HG03139 (cell line): ENCODE results near the gene SAMD7.

Source experiments
- ATAC-seq: cut with Tn5 transposase; IDR thresholded peaks from one replicate; pipeline ENCODE4 v1.9.1; 2021; ENCODE audit not compliant: unreplicated experiment

SAMD7 gene

GRCh38 chr3:169907476-169907875 lies 3.9 kb upstream of the SAMD7 start:
- ATAC-seq, result no peak

DNA sequence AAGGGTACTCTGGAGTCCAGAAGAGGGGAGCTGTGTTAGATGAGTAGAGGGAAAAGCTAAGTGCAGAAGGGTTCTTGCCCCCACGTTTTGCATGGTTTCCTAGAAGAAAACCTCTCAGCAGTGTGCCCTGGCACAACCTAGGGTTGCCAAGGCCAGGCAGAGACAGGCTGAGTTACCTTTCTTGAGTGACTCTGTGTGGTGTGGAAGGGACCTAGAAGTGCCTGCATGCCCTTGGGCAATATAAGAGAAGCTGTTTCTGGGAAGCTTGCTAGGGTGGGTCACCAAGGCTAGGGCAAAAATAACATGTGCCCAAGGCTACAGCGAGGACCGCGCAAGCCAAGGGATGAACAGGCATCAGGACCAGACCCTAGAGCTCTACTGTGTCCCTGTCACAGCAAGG lies 3.4 kb upstream of the SAMD7 start:
- no peak for ATAC-seq

GRCh38 chr3:169913323-169913722 lies 2.0 kb downstream of the SAMD7 start:
- no peak for ATAC-seq

- no peak for ATAC-seq
Observed at GRCh38 chr3:169914321-169914720, 2.9 kb downstream of the SAMD7 start.

DNA sequence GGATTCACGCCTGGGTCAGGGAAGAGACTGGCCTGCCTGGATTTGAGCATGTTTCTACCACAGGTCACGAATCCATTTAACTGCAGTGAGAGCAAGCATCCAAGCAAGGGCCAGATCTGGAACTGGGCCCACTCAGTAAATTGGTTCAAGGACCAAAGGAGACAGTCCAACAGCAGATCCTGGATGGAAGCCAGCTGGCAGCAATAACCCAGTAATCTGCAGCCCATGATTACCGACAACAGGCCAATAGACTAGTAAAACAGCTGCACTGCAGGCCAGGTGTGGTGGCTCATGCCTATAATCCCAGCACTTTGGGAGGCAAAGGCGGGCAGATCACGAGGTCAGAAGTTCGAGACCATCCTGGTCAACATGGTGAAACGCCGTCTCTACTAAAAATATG lies 11.8 kb downstream of the SAMD7 start:
- no peak for ATAC-seq

- ATAC-seq, result no peak
Observed at GRCh38 chr3:169923831-169924230, 12.5 kb downstream of the SAMD7 start.

GRCh38 chr3:169929830-169930519 lies 18.6 kb downstream of the SAMD7 start:
- no peak for ATAC-seq

DNA sequence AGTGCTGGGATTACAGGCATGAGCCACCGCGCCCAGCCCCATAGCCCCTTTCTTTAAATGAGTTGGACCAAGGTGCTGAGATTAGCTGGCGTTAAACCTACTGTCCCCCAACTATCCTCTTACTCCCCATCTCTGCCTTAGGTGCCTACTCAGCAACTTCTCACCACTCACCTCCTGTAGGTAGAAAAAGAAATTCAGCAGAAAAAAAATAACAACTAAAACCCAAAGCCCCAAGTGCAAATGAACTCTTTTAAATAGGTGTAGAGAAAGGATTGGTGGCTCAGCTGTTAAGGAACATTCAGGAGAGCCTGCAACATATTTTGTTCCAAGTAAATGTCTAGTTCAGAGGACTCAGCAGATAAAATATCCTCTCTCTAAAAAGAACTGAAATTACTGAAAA lies 19.5 kb downstream of the SAMD7 start:
- ATAC-seq, result no peak

- peak; percentile 95 for ATAC-seq
Observed at GRCh38 chr3:169931747-169932520, 20.6 kb downstream of the SAMD7 start.

- ATAC-seq, result no peak
Observed at GRCh38 chr3:169939320-169939719, 27.9 kb downstream of the SAMD7 start.

DNA sequence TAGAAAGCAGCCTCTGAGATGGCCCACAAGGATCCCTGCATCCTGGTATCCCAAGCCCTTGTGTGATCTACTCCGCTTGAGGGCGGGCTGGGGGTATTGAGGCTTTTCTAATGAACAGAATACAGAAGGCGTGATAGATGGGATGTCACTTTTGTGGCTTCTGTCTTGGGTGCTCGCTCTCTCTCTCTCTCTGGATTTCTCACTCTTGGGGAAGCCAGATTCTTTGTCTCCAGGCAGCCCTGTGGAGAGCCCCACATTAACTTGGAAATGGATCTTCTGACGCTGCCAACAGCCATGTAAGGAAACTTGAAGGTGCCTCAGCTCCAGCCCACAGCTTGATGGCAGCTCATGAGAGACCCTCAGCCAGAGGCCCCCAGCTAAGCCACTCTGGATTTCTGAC lies 28.4 kb downstream of the SAMD7 start:
- ATAC-seq, result no peak

GRCh38 chr3:169940470-169941181 lies 29.3 kb downstream of the SAMD7 start:
- ATAC-seq, result peak; percentile 75

- peak; percentile 73 for ATAC-seq
Observed at GRCh38 chr3:169945313-169945712, 33.9 kb downstream of the SAMD7 start.

- ATAC-seq, result no peak
Observed at GRCh38 chr3:169946336-169946735, 35.0 kb downstream of the SAMD7 start.

DNA sequence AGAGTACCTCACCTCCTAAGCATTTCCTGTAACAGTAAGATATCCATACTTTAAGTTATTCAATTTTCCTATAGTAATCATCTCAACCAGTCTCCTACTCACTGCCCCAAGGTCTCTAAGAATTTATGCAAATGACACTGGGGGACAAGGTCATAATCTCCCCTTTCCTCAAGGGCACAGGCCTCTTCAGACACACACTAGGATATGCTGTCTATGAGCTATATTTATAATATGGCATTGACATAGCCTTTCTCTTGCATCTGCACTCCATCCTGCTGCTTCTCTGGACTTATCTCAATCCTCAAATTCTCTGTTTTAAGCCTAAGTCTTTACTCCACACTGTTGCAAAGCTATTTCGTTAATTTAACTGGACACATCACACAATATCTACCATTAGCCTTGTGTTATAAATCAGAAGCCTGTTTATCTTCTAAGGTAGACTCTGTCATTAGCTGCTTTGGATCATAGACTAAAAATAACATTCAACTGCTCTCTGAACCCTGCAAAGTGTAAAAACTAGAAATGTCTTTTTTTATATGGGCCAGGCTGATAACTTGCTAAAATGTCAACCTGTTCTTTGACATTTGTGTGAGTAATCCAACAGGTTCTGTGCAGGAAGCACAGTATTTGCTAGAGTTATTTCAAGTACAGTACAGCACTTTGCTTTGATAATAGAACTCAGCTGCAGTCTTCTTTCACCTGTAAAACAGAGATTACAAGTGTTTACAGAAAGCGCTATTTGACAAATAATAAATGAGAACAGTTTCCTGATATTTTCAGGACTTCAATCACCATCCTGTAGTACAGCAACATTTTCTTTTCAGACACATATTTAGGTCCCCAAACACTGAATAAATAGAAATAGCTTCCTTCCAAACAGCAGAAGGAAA lies 37.4 kb downstream of the SAMD7 start:
- no peak for ATAC-seq

DNA sequence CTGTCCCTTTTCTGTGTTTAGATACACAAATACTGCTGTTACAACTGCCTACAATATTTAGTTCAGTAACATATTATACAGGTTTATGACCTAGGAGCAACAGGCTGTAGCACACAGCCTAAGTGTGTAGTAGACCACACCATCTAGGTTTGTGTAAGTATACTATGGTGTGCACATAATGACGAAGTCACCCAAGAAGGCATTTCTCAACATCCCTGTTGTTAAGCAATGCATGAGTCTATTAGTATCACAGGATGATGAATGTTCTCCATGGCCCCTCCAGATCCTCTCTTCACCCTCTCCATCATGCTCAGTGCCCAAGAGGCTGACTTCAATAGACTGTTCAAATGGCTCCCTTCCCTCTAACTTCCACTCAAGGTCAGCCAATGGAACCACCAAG lies 40.7 kb downstream of the SAMD7 start:
- ATAC-seq, result no peak

GRCh38 chr3:169953462-169954141 lies 42.2 kb downstream of the SAMD7 start:
- ATAC-seq, result no peak

DNA sequence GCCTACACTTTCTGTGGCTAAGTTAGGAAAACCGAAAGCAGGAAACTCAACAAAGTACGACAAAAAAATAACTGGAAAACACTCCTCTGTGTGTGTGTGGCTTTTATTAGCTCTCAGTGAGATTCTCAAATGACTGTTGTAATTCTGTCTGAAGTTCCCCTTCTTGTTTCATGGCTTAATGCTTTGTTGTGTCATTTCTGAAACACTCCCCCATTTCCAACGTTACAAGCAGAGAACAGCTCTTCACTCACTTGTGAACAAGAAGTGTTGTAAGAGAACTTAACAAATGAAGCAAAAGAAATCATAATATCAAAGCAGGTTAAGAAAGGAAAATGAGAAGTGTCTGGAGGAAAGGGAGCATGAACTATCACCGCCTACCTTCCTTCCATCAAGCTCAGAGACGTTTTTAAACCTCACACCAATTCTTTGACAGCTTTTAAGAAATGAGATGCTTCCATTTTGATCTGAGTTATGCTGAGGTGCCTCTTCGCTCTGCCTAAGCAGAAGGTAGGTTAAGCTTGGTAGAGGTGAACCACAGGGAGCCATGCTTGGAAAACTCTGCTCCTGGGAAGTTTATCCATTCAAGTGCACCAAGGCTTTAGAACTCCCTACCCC lies 42.9 kb downstream of the SAMD7 start:
- no peak for ATAC-seq

DNA sequence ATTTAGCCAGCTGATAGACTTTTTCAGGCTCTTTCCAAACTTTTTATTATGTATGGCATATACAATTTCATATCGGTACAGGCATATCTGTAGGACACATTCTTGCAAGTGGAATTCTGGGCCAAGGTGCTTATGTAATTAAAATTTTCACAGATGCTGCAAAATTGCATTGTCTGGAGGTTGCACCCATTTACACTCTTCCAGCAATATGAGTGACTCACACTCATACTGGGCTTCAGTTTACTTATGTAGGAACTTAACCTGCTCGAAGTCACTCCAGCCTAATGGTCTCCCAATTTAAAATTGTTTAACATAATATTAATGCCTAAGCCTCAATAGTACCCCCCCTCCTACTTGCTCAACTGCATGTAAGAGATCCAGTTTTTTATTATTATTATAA lies 44.0 kb downstream of the SAMD7 start:
- no peak for ATAC-seq

DNA sequence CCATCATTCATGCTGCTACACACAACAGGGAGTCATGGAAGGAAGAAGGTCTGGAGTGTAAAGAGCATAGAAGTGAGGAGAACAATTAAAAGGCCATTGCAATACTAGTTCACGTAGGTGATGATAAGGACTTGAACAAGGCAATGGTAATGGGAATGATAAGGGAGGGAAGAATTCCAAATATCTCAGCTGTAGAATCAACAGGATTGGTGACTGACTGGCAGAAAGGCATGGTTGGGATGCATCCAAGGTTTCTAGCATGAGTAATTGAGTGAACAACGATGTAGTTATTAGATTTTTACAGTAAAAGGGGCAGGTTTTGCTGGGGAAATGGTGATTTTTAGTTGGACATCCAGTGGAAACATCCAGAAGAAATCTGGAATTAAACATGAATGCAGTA lies 52.8 kb downstream of the SAMD7 start:
- ATAC-seq, result no peak
